Fibroblast of lung (primary cell): Measurements from ENCODE around the gene DBH.

Source experiments
- CTCF ChIP-seq, 2 donors: IDR thresholded peaks in 1 of 2; conservative IDR thresholded peaks in 1 of 2; 1 replicate in 1 of 2; 2 replicates in 1 of 2; pipeline ENCODE4 v1.5.1; 2011 to 2012; ENCODE audit warnings: low read length in 2 of 2, control low read depth in 1 of 2, inconsistent platforms in 1 of 2, low read depth in 1 of 2, mild to moderate bottlenecking in 1 of 2
- EZH2 ChIP-seq: IDR thresholded peaks from 2 replicates; pipeline ENCODE4 v1.5.1; 2012; ENCODE audit warnings: low read length, control low read depth, mild to moderate bottlenecking; ENCODE audit errors: missing control alignments

GRCh38 chr9:133673258-133673655, 37.1 kb downstream of the DBH start:
- TF ChIP-seq CTCF (conservative IDR thresholded peaks at IDR 0.05 in 1 of 2, IDR thresholded peaks at IDR 0.05 in 1 of 2; ENCODE audit: low read depth in 1 of 2, low read length in 2 of 2) (no peak), EZH2 (no peak)
